DOHH2 (cell line): ENCODE results near the gene PCDHGA7.

Source experiments
- CTCF ChIP-seq: fragments of 200-600 bp; sonication (generic); IDR thresholded peaks from one replicate; pipeline ENCODE4 v1.5.1; 2014; ENCODE audit warnings: antibody characterized with exemption, mild to moderate bottlenecking, low read depth, low read length; ENCODE audit not compliant: poor library complexity, severe bottlenecking
- EZH2phosphoT487 ChIP-seq: fragments of 200-600 bp; sonication (generic); IDR thresholded peaks from 2 replicates; pipeline ENCODE4 v1.6.1; 2017; ENCODE audit warnings: borderline replicate concordance, mild to moderate bottlenecking, antibody characterized with exemption, low read length, moderate library complexity, mixed read lengths

GRCh38 chr5:141430332-141431113, 48.0 kb downstream of the PCDHGA7 start, which contains the start of gene PCDHGA12:
- peak; percentile 73 for TF ChIP-seq CTCF
- no peak for TF ChIP-seq EZH2phosphoT487
